GM10847 (cell line): ENCODE data around the gene SYNE2.

Experiments
- POLR2A ChIP-seq: IDR thresholded peaks from 2 replicates; pipeline ENCODE4 v1.6.1; 2011; ENCODE audit not compliant: insufficient read length; ENCODE audit errors: extremely low read depth

SYNE2 gene

DNA sequence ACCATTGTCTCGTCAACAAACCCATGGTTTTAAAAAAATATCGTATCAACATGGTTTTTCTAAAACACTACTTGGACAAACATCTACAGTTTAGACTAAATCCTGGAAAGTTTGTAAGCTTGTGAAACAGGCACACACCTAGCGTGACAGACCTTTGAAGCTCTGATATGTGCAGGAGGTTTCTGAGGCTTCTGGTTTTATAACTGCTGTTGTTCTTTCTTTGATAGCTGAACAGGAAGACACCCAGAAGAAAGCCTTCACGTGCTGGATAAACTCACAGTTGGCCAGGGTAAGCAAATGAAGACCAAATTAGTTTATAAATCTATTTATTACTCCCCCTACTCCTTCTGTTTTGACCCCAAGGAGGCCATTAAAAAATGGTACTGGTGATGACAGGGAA is 87.6 kb downstream of the SYNE2 start:
- TF ChIP-seq POLR2A = no peak

- TF ChIP-seq POLR2A = no peak
These were observed 88.2 kb downstream of the SYNE2 start for GRCh38 chr14:63941023-63941422.

DNA sequence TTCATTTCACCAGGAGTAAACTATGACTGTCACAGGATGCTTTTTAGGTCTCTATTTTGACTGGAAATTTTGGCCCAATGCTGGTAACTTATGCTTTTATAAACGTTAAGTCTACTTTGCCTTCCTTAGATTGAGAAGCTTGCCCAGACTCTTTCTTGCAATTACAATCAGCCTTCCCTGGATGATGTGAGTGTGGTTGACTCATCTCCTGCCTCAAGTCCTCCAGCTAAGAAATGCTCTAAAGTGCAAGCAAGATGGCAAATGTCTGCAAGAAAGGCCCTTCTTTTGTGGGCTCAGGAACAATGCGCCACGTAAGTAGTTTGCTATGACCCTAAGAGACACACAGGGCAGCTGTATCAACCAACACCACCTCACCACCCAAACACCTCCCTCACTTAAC is 96.9 kb downstream of the SYNE2 start:
- TF ChIP-seq POLR2A = no peak

GRCh38 chr14:63951021-63951420 is 98.2 kb downstream of the SYNE2 start:
- no peak for TF ChIP-seq POLR2A

DNA sequence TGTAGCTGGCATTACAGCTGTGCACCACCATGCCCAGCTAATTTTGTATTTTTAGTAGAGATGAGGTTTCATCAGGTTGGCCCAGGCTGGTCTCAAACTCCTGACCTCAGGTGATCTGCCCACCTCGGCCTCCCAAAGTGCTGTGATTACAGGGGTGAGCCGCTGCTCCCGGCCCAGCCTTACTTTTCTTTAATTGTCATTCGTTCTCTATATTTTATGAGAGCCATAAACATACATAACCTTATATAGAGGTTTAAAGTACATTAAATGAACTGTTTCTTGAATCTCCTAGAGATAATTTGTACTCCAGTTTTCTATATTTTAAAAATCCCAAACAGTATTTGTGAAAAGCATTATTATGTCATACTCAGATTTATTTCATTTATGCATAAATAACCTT is 98.6 kb downstream of the SYNE2 start:
- no peak for TF ChIP-seq POLR2A

DNA sequence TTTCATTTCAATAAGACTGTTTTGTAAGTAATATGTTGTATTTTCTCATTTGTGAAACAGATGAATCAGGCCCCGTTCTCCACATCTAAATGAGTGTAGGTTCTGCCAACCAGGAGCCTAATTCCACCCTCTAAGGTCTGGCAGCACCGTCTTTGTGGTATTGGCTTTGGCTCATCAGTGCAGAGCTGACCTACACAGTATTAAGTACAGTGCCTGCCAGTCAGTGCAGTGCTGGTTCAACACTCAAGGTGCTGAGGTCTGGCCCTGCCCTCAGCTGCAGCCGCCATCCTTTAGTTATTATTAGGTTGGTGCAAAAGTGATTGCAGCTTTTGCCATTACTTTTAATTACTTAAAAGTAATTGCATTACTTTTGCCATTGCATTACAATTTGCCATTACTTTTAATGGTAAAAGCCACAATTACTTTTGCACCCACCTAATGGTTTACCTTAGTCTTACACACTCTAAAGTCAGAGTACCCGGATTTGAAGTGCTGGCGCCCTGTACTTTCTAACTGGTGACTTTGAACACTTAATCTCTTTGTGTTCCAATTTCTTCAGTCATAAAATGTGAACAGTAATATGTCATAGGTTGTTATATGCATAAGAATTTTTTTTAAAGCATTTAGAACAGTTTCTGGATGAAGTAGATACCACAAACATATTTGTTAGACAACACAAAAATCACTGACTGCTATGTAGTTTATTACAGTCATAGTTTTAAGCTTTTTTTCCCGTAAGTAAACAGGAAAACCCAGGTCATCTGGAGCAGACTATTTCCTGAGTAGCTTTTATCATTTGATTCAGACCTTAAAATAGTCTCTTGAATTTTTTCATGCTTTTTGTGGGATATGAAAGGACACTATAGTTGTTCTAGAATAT is 99.5 kb downstream of the SYNE2 start:
- TF ChIP-seq POLR2A = no peak

GRCh38 chr14:63952933-63953437 is 100.2 kb downstream of the SYNE2 start:
- TF ChIP-seq POLR2A = no peak

DNA sequence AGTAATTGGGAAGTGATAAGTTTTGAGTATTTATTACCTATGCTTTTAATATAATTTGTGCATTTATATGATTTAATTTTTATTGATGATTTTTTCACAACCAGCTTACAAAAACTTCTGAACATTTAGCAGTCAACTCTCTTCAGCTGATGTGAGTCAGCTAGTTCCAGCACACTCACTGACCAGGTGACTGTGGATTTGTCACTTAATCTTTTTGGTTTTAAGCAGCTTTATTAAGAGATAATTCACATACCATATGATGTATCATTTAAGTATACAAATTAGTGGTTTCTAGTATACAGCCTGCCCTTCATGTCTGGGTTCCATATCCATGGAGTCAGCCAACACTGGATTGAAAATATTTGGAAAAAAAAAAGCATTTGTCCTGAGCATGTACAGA is 103.5 kb downstream of the SYNE2 start:
- no peak for TF ChIP-seq POLR2A

GRCh38 chr14:63960926-63961567 is 108.2 kb downstream of the SYNE2 start:
- no peak for TF ChIP-seq POLR2A

DNA sequence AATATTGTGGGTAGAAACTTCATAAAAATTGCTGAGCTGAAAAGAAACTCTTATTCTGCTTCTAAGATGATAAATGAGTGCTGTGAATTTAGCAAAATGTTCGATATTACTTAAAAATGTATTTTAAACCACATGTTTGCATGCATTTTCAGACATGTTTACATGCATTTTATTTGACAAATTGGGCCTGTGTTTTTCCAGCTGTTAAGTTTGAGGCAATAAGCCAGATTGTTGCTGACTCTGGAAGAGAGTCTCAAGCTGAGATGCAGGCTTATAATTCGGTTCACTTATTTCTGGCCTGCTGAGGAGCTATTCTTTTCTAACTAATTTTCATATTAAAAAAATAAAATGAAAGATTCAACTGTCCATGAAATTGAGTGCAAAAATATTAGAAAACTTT is 110.1 kb downstream of the SYNE2 start:
- no peak for TF ChIP-seq POLR2A

- no peak for TF ChIP-seq POLR2A
These were observed 110.6 kb downstream of the SYNE2 start for GRCh38 chr14:63963439-63963838.

DNA sequence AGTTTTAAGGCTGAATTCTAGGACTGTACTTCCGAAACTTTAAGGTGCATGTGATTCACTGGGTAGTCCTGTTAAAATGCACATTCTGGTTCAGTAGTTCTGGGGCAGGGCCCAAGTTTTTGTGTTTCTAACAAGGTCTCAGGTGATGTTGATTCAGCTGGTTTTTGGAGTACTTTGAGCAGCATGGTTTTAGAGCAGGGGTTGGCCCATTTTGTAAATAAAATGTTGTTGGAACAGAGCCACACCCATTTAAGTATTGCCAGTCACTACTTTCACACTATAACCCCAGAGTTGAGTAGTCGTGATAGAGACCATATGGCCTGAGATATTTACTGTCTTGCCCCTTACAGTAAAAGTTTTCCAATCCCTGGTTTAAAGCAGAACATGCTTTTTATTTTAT is 111.3 kb downstream of the SYNE2 start:
- TF ChIP-seq POLR2A = no peak

- TF ChIP-seq POLR2A = no peak
These were observed 113.6 kb downstream of the SYNE2 start for GRCh38 chr14:63966407-63966806.

DNA sequence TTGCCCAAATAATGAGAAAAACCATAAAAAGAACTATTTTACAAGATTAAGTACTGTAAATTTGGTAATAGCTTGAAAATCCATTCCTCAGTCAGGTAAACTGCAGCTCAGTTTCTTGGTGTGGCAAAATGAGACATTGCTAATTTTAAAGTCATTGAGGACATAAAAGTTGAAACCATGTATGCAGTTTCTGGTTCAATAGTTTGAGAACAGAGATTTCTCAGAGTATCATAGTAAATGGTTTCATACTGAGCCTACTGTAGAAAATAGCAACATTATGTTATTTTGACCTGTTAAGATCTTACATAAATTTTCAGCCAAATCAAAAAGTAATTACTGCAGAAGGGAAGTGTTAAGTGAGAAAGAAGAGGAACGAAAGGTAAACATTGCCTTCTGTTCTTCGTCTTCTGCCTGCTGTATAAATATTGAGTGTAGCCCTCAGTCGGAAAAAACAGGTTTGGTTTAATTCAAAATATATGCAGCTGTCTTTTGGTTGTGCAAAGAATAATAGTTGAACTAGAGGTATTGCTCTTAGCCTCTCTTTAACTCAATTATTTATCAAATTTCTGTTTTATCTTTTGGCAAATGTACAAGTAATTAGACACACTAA is 119.6 kb downstream of the SYNE2 start:
- TF ChIP-seq POLR2A = no peak

- no peak for TF ChIP-seq POLR2A
These were observed 121.4 kb downstream of the SYNE2 start for GRCh38 chr14:63974176-63974575.

DNA sequence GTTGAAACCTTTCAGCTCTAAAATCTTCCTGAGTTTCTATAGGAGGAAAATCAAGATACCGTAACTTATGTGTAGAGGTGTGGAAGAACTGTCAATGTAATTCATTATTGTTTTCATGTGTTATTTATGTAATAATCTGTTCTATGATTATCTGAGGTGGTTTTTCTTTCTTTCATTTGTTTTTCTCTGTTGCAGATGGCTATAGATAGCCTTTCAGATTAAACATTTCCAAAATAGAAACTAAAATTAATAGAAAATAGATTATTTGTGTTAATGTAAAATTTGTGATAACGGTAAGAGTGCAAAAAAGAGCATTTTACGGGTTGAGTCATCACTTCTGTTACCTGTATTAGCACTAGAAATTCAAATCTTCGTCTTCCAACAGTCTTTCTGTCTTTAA is 128.8 kb downstream of the SYNE2 start:
- TF ChIP-seq POLR2A = no peak
